Endodermal cell (in vitro differentiated cells): ENCODE measurements around the gene GJA3. TPM values are rescaled to one million over a fixed set of nuclear protein-coding genes. Genes with fewer than 3 reads are reported as not detected.

Experiments
- DNase-seq: peaks from one replicate; pipeline ENCODE4 v3.0.0-alpha.2; 2017
- H3K27ac ChIP-seq: 2 replicates; pipeline ENCODE4 v1.5.1; 2013; ENCODE audit warnings: mild to moderate bottlenecking, low read depth, low read length, moderate library complexity
- H3K27me3 ChIP-seq: 2 replicates; pipeline ENCODE4 v1.6.1; 2013; ENCODE audit warnings: mild to moderate bottlenecking, low read length, moderate library complexity; ENCODE audit not compliant: insufficient read depth, control insufficient read depth, poor library complexity, severe bottlenecking
- H3K36me3 ChIP-seq: 2 replicates; pipeline ENCODE4 v1.7.0; 2013; ENCODE audit warnings: mild to moderate bottlenecking, low read length, moderate library complexity; ENCODE audit not compliant: control insufficient read depth, insufficient read depth
- H3K4me1 ChIP-seq: one replicate; pipeline ENCODE4 v1.7.0; 2013; ENCODE audit warnings: low read length; ENCODE audit not compliant: control insufficient read depth, insufficient read depth
- H3K4me3 ChIP-seq: 2 replicates; pipeline ENCODE4 v1.5.1; 2013; ENCODE audit warnings: mild to moderate bottlenecking, low read length, moderate library complexity
- H3K9ac ChIP-seq: 2 replicates; pipeline ENCODE4 v1.6.1; 2013; ENCODE audit warnings: mild to moderate bottlenecking, low read length, moderate library complexity; ENCODE audit not compliant: poor library complexity, severe bottlenecking; ENCODE audit errors: extremely low read depth
- H3K9me3 ChIP-seq: 2 replicates; pipeline ENCODE4 v1.6.1; 2013; ENCODE audit warnings: mild to moderate bottlenecking, low read length, moderate library complexity; ENCODE audit not compliant: control insufficient read depth
- H3K27ac Mint-ChIP-seq: 2 replicates; pipeline ENCODE4 v1.8.0; 2020; ENCODE audit warnings: mixed read lengths
- H3K27me3 Mint-ChIP-seq: 2 replicates; pipeline ENCODE4 v1.8.0; 2021; ENCODE audit warnings: mild to moderate bottlenecking, mixed read lengths; ENCODE audit not compliant: insufficient read depth
- H3K36me3 Mint-ChIP-seq: 2 replicates; pipeline ENCODE4 v1.8.0; 2020; ENCODE audit warnings: low read depth, mixed read lengths
- H3K4me1 Mint-ChIP-seq: 2 replicates; pipeline ENCODE4 v1.8.0; 2020; ENCODE audit warnings: mixed read lengths
- H3K4me3 Mint-ChIP-seq: 2 replicates; pipeline ENCODE4 v1.8.0; 2020; ENCODE audit warnings: mild to moderate bottlenecking, moderate library complexity, mixed read lengths
- H3K9me3 Mint-ChIP-seq: 2 replicates; pipeline ENCODE4 v1.8.0; 2020; ENCODE audit warnings: mild to moderate bottlenecking, mixed read lengths
- WGBS, 2 experiments: methylation state at CpG; one replicate each; pipeline versions ENCODE4 v1.1.5 to v1.1.7; 2013; ENCODE audit warnings: missing lambda C conversion rate in 2 of 2, mixed read lengths in 1 of 2; ENCODE audit not compliant: insufficient coverage in 1 of 2, insufficient read length in 1 of 2; 5-methylcytosine and 5-hydroxymethylcytosine counted together
- total RNA-seq, 2 donors: library from RNA; stranded (reverse); fragmentation: NEBNext Ultra II Directional in 1 of 2; extraction: Animal tissue kit (Norgen Biotek cat#: 25700) in 1 of 2; gene quantifications; 2 replicates in 1 of 2; 3 replicates in 1 of 2; pipeline ENCODE4 v1.2.1, GENCODE V29; 2021
- TF ChIP-seq, protein P1 (sequence below): fragments of 200-600 bp; sonication (generic); conservative IDR thresholded peaks from 2 replicates; pipeline ENCODE4 v1.5.0; 2021; ENCODE audit warnings: antibody characterized with exemption, mild to moderate bottlenecking

Gene GJA3
- total RNA-seq, 2 donors from 2014 or later: 0.07 to 0.09 TPM

DNA sequence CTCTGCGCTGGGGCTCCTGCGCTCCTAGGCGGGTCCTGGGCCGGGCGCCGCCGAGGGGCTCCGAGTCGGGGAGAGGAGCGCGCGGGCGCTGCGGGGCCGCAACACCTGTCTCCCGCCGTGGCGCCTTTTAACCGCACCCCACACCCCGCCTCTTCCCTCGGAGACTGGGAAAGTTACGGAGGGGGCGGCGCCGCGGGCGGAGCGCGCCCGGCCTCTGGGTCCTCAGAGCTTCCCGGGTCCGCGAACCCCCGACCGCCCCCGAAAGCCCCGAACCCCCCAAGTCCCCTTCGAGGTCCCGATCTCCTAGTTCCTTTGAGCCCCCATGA is 31.9 kb upstream of the GJA3 start, which contains the start of gene GJB2:
Gene GJB2, minus strand, starts transcription at position 103 of the 326 bp plus-strand sequence. CDS start 3,357 bp downstream, outside the sequence.
- Histone ChIP-seq H3K4me3 (peak within 1 kb of the TSS; percentile 78), H3K27ac (no peak within 1 kb of the TSS), H3K9me3 (no peaks in the 10 kb centered on the region), H3K36me3 (no peaks in the 10 kb centered on the region), H3K4me1 (peaks cover 8% of the 10 kb centered on the region), H3K9ac (no peak within 1 kb of the TSS), H3K27me3 (peaks cover 95% of the 10 kb centered on the region)
- TF ChIP-seq, protein P1, sequence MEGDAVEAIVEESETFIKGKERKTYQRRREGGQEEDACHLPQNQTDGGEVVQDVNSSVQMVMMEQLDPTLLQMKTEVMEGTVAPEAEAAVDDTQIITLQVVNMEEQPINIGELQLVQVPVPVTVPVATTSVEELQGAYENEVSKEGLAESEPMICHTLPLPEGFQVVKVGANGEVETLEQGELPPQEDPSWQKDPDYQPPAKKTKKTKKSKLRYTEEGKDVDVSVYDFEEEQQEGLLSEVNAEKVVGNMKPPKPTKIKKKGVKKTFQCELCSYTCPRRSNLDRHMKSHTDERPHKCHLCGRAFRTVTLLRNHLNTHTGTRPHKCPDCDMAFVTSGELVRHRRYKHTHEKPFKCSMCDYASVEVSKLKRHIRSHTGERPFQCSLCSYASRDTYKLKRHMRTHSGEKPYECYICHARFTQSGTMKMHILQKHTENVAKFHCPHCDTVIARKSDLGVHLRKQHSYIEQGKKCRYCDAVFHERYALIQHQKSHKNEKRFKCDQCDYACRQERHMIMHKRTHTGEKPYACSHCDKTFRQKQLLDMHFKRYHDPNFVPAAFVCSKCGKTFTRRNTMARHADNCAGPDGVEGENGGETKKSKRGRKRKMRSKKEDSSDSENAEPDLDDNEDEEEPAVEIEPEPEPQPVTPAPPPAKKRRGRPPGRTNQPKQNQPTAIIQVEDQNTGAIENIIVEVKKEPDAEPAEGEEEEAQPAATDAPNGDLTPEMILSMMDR: no peak
- WGBS, 2 experiments: 0% methylated on average over 39 of the region's 39 CpGs; no CpG with 5 or more reads in 1 of the 2 experiments
- Mint-ChIP-seq H3K27ac (no peak within 1 kb of the TSS), H3K9me3 (no peaks in the 10 kb centered on the region), H3K27me3 (peaks cover 90% of the 10 kb centered on the region), H3K36me3 (no peaks in the 10 kb centered on the region), H3K4me3 (peak within 1 kb of the TSS; percentile 57), H3K4me1 (peaks cover 19% of the 10 kb centered on the region)
- peak; percentile 69 for DNase-seq

DNA sequence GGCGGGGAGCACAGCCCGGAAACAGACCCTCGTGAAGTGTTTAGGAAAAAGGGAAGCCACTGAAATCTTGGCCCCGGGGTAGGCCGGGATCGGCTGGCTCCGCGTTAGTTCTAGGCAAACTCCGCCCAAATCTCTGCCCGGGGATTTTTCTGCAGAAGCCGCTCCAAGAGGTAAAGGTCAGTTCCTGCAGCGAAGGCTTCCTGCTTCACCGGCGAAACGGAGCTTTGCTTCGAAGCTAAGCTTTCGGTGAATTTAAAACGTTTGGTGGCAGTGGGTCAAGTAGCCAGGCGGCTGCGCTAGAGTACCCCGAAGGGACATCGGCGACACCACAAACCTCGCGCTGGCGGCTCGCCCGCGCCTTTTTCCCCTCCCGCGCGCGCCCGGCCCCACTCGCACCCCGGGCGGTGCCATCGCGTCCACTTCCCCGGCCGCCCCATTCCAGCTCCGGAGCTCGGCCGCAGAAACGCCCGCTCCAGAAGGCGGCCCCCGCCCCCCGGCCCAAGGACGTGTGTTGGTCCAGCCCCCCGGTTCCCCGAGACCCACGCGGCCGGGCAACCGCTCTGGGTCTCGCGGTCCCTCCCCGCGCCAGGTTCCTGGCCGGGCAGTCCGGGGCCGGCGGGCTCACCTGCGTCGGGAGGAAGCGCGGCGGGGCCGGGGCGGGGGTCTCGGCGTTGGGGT is 31.4 kb upstream of the GJA3 start:
- H3K27me3 Mint-ChIP-seq: peaks cover 92% of the 10 kb centered on the region
- DNase-seq: peak; percentile 81
- 1 to 2% methylated on average over 23 to 73 of the region's 73 CpGs for WGBS, 2 experiments
- H3K27ac Mint-ChIP-seq: no peak overlapping the region
- no peaks in the 10 kb centered on the region for H3K36me3 ChIP-seq
- H3K9me3 Mint-ChIP-seq: no peaks in the 10 kb centered on the region
- TF ChIP-seq, protein P1: no peak
- H3K4me1 ChIP-seq: peaks cover 8% of the 10 kb centered on the region
- H3K4me3 ChIP-seq: peak overlapping the region; percentile 78
- H3K27ac ChIP-seq: no peak overlapping the region
- no peaks in the 10 kb centered on the region for H3K9me3 ChIP-seq
- peaks cover 19% of the 10 kb centered on the region for H3K4me1 Mint-ChIP-seq
- peaks cover 99% of the 10 kb centered on the region for H3K27me3 ChIP-seq
- no peaks in the 10 kb centered on the region for H3K36me3 Mint-ChIP-seq
- H3K9ac ChIP-seq: no peak overlapping the region
- H3K4me3 Mint-ChIP-seq: peak overlapping the region; percentile 57

DNA sequence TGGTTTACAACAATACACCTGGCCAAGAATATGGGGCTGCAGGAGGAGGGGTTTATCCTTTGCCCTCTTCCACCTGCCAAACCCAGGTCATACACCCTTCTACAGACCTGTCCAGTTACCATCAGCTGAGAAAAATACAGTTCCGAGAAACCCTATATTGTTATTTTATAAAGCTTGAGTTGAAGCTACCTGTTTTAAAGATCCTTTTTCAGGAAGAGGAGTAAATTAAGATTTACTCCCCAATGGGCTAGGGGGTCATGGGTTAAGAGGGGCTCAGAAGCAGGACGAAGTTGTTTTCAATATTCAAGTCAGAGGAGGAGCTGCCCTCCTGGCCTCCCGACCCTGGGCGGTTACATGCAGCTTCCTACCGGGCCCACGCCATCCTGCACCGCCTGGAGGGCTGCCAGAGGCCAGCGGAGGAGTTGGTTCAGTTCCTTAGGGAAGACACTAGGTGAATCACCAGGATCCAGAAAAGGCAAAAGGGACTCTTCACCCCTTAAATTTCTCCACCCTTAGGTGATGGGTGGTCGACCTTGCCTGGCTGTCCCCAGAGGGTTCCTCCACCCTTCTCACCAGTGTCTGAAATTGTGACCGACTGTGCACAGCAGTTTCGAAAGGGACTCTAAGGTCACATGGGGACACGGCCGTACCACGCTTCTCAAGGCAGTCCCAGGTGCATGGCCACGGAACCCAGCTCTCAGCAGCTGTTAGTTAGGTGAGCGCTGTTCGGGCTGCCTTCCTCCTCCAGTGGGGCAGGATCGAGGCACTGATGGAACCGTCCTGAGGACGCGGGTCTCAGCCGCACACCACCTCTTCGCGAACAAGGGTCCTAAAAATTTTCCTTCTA is 30.7 kb upstream of the GJA3 start:
- no peaks in the 10 kb centered on the region for H3K9me3 Mint-ChIP-seq
- H3K27me3 ChIP-seq: peaks cover 92% of the 10 kb centered on the region
- peaks cover 8% of the 10 kb centered on the region for H3K4me1 ChIP-seq
- WGBS, 2 experiments: 40 to 48% methylated on average over 9 to 24 of the region's 24 CpGs
- H3K4me1 Mint-ChIP-seq: peaks cover 17% of the 10 kb centered on the region
- H3K36me3 Mint-ChIP-seq: no peaks in the 10 kb centered on the region
- H3K27ac ChIP-seq: no peak overlapping the region
- H3K4me3 Mint-ChIP-seq: peak overlapping the region; percentile 57
- H3K36me3 ChIP-seq: no peaks in the 10 kb centered on the region
- H3K27me3 Mint-ChIP-seq: peaks cover 86% of the 10 kb centered on the region
- peak overlapping the region; percentile 78 for H3K4me3 ChIP-seq
- TF ChIP-seq, protein P1: peak; percentile 27
- no peaks in the 10 kb centered on the region for H3K9me3 ChIP-seq
- H3K9ac ChIP-seq: no peak overlapping the region
- peak; percentile 65 for DNase-seq
- H3K27ac Mint-ChIP-seq: no peak overlapping the region
